Measurements from ENCODE around the gene FDX2. TPM values are rescaled to one million over a fixed set of nuclear protein-coding genes. Genes with fewer than 3 reads are reported as not detected.
"Not testable (repeated sequence)": the region's sequence is repeated elsewhere in the genome, so short reads cannot be mapped to it uniquely, and the experiment has no call there.

The FDX2 gene
- total RNA-seq, 3 donors from 2014 or later, result 32.5 to 43.0 (median 38.3) TPM

DNA sequence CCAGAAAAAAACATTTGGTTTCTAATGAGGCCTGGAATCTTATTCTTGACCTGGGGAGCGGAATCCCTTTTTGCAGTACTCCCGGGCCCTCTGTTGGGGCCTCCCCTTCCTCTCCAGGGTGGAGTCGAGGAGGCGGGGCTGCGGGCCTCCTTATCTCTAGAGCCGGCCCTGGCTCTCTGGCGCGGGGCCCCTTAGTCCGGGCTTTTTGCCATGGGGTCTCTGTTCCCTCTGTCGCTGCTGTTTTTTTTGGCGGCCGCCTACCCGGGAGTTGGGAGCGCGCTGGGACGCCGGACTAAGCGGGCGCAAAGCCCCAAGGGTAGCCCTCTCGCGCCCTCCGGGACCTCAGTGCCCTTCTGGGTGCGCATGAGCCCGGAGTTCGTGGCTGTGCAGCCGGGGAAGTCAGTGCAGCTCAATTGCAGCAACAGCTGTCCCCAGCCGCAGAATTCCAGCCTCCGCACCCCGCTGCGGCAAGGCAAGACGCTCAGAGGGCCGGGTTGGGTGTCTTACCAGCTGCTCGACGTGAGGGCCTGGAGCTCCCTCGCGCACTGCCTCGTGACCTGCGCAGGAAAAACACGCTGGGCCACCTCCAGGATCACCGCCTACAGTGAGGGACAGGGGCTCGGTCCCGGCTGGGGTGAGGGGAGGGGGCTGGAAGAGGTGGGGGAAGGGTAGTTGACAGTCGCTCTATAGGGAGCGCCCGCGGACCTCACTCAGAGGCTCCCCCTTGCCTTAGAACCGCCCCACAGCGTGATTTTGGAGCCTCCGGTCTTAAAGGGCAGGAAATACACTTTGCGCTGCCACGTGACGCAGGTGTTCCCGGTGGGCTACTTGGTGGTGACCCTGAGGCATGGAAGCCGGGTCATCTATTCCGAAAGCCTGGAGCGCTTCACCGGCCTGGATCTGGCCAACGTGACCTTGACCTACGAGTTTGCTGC, 28.7 kb downstream of the FDX2 start, which contains the start of gene ICAM4:
Gene ICAM4, plus strand, starts transcription at position 153 of the 935 bp plus-strand sequence. Its CDS starts 58 bp downstream, at position 211.
- ATAC-seq (no peak), DNase-seq (peak; percentile 16)
- Mint-ChIP-seq H3K9me3 (no peaks in the 10 kb centered on the region), H3K4me3 (no peak within 1 kb of the TSS), H3K4me1 (ENCODE audit: low read depth) (peaks cover 59% of the 10 kb centered on the region), H3K27me3 (ENCODE audit: low read depth) (peaks cover 40% of the 10 kb centered on the region), H3K36me3 (ENCODE audit: insufficient read depth) (peaks cover 17% of the 10 kb centered on the region)

DNA sequence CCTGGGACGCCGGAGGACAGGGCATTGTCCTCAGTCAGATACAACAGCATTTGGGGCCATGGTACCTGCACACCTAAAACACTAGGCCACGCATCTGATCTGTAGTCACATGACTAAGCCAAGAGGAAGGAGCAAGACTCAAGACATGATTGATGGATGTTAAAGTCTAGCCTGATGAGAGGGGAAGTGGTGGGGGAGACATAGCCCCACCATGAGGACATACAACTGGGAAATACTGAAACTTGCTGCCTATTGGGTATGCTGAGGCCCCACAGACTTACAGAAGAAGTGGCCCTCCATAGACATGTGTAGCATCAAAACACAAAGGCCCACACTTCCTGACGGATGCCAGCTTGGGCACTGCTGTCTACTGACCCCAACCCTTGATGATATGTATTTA, 30.4 kb downstream of the FDX2 start:
- H3K9me3 Mint-ChIP-seq, result no peaks in the 10 kb centered on the region
- H3K27me3 Mint-ChIP-seq (ENCODE audit: low read depth), result peaks cover 25% of the 10 kb centered on the region
- H3K4me1 Mint-ChIP-seq (ENCODE audit: low read depth), result peaks cover 43% of the 10 kb centered on the region
- peaks cover 17% of the 10 kb centered on the region for H3K36me3 Mint-ChIP-seq (ENCODE audit: insufficient read depth)
- ATAC-seq (no peak), DNase-seq (no peak)
- H3K4me3 Mint-ChIP-seq, result no peak overlapping the region

DNA sequence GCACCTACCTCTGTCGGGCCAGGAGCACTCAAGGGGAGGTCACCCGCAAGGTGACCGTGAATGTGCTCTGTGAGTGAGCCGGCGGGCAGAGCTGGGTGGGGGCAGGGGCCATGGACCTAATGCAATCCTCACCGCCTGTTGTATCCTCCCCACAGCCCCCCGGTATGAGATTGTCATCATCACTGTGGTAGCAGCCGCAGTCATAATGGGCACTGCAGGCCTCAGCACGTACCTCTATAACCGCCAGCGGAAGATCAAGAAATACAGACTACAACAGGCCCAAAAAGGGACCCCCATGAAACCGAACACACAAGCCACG, 30.9 kb downstream of the FDX2 start:
- H3K9me3 Mint-ChIP-seq, result no peaks in the 10 kb centered on the region
- no peak for DNase-seq
- ATAC-seq, result no peak
- H3K4me1 Mint-ChIP-seq (ENCODE audit: low read depth), result peaks cover 40% of the 10 kb centered on the region
- no peak overlapping the region for H3K4me3 Mint-ChIP-seq
- H3K36me3 Mint-ChIP-seq (ENCODE audit: insufficient read depth), result peaks cover 19% of the 10 kb centered on the region
- peaks cover 21% of the 10 kb centered on the region for H3K27me3 Mint-ChIP-seq (ENCODE audit: low read depth)

DNA sequence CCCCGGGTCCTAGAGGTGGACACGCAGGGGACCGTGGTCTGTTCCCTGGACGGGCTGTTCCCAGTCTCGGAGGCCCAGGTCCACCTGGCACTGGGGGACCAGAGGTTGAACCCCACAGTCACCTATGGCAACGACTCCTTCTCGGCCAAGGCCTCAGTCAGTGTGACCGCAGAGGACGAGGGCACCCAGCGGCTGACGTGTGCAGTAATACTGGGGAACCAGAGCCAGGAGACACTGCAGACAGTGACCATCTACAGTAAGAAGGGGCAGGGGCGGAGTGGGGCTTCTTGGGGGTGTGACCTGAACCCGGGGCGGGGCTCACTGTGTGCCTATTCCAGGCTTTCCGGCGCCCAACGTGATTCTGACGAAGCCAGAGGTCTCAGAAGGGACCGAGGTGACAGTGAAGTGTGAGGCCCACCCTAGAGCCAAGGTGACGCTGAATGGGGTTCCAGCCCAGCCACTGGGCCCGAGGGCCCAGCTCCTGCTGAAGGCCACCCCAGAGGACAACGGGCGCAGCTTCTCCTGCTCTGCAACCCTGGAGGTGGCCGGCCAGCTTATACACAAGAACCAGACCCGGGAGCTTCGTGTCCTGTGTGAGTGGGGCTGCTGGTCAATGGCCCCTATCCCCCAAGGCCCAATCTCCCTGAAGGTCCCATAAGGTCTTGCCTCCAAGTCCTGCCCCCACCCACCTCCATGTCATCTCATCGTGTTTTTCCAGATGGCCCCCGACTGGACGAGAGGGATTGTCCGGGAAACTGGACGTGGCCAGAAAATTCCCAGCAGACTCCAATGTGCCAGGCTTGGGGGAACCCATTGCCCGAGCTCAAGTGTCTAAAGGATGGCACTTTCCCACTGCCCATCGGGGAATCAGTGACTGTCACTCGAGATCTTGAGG, 31.5 kb downstream of the FDX2 start:
- no peak overlapping the region for H3K4me3 Mint-ChIP-seq
- no peaks in the 10 kb centered on the region for H3K9me3 Mint-ChIP-seq
- ATAC-seq (no peak), DNase-seq (no peak)
- peaks cover 18% of the 10 kb centered on the region for H3K27me3 Mint-ChIP-seq (ENCODE audit: low read depth)
- peaks cover 39% of the 10 kb centered on the region for H3K4me1 Mint-ChIP-seq (ENCODE audit: low read depth)
- peaks cover 20% of the 10 kb centered on the region for H3K36me3 Mint-ChIP-seq (ENCODE audit: insufficient read depth)

DNA sequence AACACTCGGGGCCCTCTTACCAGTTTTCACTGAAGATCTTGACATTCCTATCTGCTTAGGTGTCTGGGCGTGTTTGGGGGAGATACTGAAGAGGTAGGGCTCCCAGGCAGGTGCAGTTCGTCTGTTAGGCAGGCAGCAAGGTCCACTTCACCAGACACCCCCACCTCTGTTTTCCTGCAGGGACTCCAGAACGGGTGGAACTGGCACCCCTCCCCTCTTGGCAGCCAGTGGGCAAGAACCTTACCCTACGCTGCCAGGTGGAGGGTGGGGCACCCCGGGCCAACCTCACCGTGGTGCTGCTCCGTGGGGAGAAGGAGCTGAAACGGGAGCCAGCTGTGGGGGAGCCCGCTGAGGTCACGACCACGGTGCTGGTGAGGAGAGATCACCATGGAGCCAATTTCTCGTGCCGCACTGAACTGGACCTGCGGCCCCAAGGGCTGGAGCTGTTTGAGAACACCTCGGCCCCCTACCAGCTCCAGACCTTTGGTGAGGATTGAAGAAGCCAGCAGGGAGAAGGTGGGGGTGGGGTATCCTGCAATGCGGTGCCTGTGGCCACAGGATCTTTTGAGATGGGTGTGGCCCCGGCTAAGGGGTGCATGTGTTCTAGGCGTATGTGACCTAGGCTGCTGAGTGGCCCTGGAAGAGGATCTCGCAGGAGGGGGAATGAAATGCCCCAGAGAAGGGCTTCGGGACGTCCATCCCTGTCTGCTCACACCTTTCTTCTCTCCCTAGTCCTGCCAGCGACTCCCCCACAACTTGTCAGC, 32.3 kb downstream of the FDX2 start:
- H3K36me3 Mint-ChIP-seq (ENCODE audit: insufficient read depth), result peaks cover 24% of the 10 kb centered on the region
- peaks cover 34% of the 10 kb centered on the region for H3K4me1 Mint-ChIP-seq (ENCODE audit: low read depth)
- H3K27me3 Mint-ChIP-seq (ENCODE audit: low read depth), result peaks cover 10% of the 10 kb centered on the region
- H3K4me3 Mint-ChIP-seq, result no peak overlapping the region
- no peak for DNase-seq
- no peaks in the 10 kb centered on the region for H3K9me3 Mint-ChIP-seq
- no peak for ATAC-seq

- not testable (repeated sequence) for ATAC-seq; H3K27me3 Mint-ChIP-seq (ENCODE audit: low read depth); H3K9me3 Mint-ChIP-seq; H3K4me3 Mint-ChIP-seq; DNase-seq
- peaks cover 25% of the 10 kb centered on the region for H3K36me3 Mint-ChIP-seq (ENCODE audit: insufficient read depth)
- peaks cover 22% of the 10 kb centered on the region for H3K4me1 Mint-ChIP-seq (ENCODE audit: low read depth)
Observed at GRCh38 chr19:10282043-10282442, 33.8 kb downstream of the FDX2 start.

- no peak overlapping the region for H3K4me3 Mint-ChIP-seq
- H3K4me1 Mint-ChIP-seq (ENCODE audit: low read depth), result peaks cover 7% of the 10 kb centered on the region
- no peaks in the 10 kb centered on the region for H3K27me3 Mint-ChIP-seq (ENCODE audit: low read depth)
- DNase-seq, result no peak
- H3K9me3 Mint-ChIP-seq, result no peaks in the 10 kb centered on the region
- peaks cover 17% of the 10 kb centered on the region for H3K36me3 Mint-ChIP-seq (ENCODE audit: insufficient read depth)
- no peak for ATAC-seq
Observed at GRCh38 chr19:10279737-10280442, 35.9 kb downstream of the FDX2 start.

DNA sequence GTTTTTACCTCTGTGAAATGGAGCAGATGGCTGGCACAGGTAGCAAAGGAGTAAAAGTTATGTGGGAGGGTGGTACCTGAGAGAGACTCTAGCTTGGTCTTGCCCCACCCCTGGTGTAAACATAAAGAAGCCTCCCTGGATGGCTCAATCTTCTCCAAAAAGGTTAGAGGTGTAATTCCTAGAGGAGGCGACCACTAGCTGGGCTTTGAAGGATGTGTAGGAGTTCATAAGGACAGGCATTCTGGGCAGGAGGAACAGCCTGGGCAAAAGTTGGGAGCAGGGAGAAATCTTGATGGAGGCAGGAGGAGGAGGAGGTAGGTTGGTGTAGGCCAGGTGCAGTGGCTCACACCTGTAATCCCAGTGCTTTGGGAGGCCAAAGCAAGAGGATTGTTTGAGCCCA, 36.9 kb downstream of the FDX2 start:
- ATAC-seq (no peak), DNase-seq (no peak)
- H3K9me3 Mint-ChIP-seq, result no peaks in the 10 kb centered on the region
- H3K27me3 Mint-ChIP-seq (ENCODE audit: low read depth), result no peaks in the 10 kb centered on the region
- peaks cover 10% of the 10 kb centered on the region for H3K4me1 Mint-ChIP-seq (ENCODE audit: low read depth)
- peaks cover 20% of the 10 kb centered on the region for H3K36me3 Mint-ChIP-seq (ENCODE audit: insufficient read depth)
- no peak overlapping the region for H3K4me3 Mint-ChIP-seq

DNA sequence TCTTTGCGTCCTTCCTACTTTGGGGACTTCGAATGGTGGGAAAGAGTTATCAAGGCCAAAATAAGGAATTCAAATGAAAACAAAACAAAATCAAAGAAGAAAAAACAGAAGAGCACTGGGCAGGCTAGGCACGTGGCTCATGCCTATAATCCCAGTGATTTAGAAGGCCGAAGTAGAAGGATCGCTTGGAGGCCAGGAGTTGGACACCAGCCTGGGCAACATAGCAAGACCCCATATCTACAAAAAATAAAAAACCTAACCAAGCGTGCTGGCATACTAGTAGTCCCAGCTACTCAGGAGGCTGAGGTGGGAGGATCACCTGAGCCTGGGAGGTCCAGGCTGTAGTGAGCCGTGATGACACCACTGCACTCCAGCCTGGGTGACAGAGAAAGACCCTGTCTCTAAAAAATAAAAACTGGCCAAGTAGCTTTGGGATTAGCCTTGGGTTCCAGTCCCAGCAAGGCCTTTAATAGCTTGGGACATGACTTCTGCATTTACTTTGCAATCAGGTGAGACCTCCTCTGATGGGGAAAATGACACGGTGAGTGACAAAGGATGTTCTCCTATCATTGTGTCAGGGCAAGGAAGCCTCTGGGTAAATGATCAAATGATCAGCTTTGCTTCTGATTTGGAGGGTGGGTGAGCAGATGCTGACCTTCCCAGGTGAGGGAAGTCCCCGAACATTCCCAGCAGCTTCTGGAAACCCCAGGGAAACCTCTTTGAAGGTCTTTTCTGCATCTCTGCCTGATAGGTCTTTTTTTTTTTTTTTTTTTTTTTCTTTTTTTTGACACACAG, 37.8 kb downstream of the FDX2 start:
- Mint-ChIP-seq H3K9me3 (no peaks in the 10 kb centered on the region), H3K27me3 (ENCODE audit: low read depth) (no peaks in the 10 kb centered on the region), H3K4me1 (ENCODE audit: low read depth) (peaks cover 11% of the 10 kb centered on the region), H3K36me3 (ENCODE audit: insufficient read depth) (peaks cover 19% of the 10 kb centered on the region), H3K4me3 (no peak overlapping the region)
- no peak for ATAC-seq
- DNase-seq, result no peak

GRCh38 chr19:10274589-10274988, 41.2 kb downstream of the FDX2 start:
- Mint-ChIP-seq H3K27me3 (ENCODE audit: low read depth) (no peaks in the 10 kb centered on the region), H3K36me3 (ENCODE audit: insufficient read depth) (peaks cover 16% of the 10 kb centered on the region), H3K9me3 (no peaks in the 10 kb centered on the region), H3K4me1 (ENCODE audit: low read depth) (peaks cover 26% of the 10 kb centered on the region), H3K4me3 (peak overlapping the region; percentile 24)
- no peak for ATAC-seq
- DNase-seq, result no peak

DNA sequence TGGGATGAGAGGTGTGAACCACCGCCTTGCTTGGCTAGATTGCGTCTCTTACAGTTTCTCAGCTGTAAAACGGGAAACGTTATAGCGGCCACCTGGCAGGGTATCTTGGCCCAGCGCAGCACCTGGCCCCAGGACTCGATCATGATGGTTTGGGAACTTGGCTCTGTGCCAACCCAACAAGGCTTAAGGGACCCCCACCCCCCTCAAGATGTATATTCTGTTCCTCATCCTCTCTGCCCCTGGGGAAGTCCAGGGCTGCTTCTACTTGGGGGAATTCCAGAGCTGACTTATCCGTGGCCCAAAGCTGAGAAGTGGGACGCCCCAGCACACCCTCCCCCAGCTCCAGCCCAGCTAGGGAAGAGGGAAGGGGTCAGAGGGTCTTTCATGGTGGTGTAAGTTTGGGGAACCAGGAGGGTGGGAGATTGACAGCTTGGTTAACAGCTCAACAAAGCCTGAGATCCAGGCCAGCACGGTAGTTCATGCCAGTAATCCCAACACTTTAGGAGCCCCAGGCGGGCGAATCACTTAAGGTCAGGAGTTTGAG, 44.2 kb downstream of the FDX2 start:
- Mint-ChIP-seq H3K27me3 (ENCODE audit: low read depth) (no peaks in the 10 kb centered on the region), H3K36me3 (ENCODE audit: insufficient read depth) (peaks cover 10% of the 10 kb centered on the region), H3K4me1 (ENCODE audit: low read depth) (peaks cover 26% of the 10 kb centered on the region), H3K4me3 (peak overlapping the region; percentile 83), H3K9me3 (no peaks in the 10 kb centered on the region)
- DNase-seq (peak; percentile 44), ATAC-seq (peak; percentile 39 to 41)

DNA sequence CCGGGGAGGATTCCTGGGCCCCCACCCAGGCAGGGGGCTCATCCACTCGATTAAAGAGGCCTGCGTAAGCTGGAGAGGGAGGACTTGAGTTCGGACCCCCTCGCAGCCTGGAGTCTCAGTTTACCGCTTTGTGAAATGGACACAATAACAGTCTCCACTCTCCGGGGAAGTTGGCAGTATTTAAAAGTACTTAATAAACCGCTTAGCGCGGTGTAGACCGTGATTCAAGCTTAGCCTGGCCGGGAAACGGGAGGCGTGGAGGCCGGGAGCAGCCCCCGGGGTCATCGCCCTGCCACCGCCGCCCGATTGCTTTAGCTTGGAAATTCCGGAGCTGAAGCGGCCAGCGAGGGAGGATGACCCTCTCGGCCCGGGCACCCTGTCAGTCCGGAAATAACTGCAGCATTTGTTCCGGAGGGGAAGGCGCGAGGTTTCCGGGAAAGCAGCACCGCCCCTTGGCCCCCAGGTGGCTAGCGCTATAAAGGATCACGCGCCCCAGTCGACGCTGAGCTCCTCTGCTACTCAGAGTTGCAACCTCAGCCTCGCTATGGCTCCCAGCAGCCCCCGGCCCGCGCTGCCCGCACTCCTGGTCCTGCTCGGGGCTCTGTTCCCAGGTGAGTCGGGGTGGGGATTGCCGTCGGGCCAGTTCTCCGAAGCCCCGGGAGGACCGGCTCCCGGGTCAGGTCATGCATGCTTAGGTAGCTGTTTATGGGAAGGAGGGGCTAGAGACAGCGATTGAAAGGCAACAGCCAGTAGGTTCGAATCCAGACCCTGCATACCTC, 45.0 kb downstream of the FDX2 start, which contains the start of gene ICAM1:
Gene ICAM1, plus strand, starts transcription at position 505 of the 779 bp plus-strand sequence. Its CDS starts 40 bp downstream, at position 545.
- peaks cover 10% of the 10 kb centered on the region for H3K36me3 Mint-ChIP-seq (ENCODE audit: insufficient read depth)
- H3K4me3 Mint-ChIP-seq, result peak within 1 kb of the TSS; percentile 83
- DNase-seq (peak; percentile 70), ATAC-seq (peak; percentile 65)
- no peaks in the 10 kb centered on the region for H3K27me3 Mint-ChIP-seq (ENCODE audit: low read depth)
- peaks cover 26% of the 10 kb centered on the region for H3K4me1 Mint-ChIP-seq (ENCODE audit: low read depth)
- no peaks in the 10 kb centered on the region for H3K9me3 Mint-ChIP-seq
